AG20443 (cell line): ENCODE data around the gene SSC5D.

Experiments
- DNase-seq: peaks from one replicate; pipeline ENCODE4 v3.0.0; 2012; ENCODE audit warnings: low spot score, mixed read lengths

SSC5D gene

DNA sequence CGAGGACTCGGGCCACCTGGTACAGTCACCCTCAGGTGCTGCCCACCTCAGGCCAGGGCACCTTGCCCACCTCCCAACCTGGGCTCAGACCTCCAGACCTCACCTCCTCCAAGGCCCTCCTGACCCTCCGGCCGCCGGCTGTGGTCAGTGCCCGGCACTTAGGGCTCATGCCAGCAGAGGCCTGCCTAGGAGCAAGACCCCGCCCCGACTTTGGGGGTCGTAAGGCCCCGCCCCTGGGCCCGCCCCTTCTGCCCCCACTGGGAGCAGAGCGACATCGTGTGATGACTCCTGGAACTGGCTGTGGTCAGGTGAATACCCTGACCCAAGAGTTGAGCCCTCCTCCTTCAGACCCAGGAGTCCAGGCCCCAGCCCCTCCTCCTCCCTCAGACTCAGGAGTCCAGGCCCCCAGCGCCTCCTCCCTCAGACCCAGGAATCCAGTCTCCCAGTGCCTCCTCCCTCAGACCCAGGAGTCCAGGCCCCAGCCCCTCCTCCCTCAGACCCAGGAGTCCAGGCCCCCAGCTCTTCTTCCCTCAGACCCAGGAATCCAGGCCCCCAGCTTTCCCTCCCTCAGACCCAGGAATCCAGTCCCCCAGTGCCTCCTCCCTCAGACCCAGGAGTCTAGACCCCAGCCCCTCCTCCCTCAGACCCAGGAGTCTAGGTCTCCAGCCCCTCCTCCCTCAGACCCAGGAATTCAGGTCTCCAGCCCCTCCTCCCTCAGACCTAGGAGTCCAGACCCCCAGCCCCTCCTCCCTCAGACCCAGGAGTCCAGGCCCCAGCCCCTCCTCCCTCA, 48.9 kb downstream of the SSC5D start, which contains the start of gene SBK2:
Gene SBK2, minus strand, starts transcription at position 183 of the 790 bp plus-strand sequence. CDS start 839 bp downstream, outside the sequence.
- DNase-seq = no peak

DNA sequence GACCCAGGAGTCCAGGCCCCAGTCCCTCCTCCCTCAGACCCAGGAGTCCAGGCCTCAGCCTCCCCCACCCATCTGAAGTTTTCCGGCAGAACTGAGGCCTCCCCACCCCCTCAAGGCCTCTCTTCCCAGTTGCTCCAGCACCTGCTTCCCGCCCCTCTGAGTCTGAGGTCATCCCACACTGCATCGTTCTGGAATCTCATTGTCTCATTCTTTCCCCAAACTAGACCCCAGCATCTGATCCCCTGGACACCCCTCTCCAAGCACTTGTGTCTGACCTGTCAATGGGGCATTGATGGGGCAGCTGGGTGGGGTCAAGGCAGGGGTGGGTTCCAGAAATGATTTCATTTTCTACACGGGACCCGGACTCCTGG, 49.5 kb downstream of the SSC5D start:
- DNase-seq = peak; percentile 65

DNA sequence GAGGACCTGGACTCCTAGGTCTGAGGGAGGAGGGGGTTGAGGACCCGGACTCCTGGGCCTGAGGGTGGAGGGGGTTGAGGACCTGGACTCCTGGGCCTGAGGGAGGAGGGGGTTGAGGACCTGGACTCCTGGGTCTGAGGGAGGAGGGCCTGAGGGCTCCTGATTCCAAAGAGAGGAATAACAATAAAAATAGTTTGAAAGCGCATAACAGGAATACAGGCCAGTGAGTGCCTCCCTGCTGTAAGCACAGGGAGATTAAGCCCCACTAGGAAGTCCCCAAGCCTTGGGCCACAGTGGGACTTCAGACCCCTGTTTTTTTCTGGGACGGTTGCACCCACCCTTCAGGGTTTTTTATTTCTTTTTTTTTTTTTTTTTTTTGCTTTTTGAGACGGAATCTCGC, 49.9 kb downstream of the SSC5D start:
- no peak for DNase-seq

DNA sequence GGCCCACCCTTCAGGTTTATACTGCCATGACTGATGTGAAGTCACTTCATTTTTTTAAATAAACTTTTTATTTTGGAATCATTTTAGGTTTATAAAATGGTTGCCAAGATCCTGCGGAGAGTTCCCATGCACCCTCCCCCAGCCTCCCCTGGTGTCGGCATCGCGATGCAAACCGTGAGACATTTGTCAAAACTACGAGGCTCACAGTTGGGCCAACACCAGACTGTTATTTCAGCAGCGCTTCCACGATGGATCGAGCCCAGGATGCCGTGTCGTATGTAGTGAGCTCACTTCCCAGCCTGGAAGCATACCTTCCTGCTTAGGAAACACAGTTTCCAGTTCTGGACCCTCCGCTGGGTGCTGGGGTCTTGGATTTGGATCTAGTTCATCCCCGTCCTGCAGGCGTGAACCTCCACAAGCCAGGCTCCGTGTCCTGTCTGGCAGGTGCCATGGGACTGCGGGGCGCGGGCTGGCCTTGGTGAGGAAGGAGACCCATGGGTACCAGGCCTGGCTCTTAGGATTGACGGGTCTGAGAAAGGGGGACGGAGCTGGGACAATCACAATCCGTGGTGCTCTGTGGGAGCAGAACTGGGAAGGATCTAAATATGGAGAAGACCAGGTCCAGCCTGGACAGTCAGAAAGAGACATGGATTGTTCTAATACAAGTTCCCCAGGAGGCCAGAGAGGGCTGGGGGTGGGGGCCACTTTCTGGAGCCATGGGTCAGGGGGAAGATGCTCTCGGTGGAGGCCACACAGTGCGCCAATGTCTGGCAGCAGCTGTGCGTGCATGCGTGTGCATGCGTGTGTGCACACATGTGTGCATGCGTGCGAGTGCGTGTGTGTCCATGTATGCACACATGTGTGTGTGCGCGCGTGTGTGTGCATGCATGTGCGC, 51.1 kb downstream of the SSC5D start:
- DNase-seq = no peak

DNA sequence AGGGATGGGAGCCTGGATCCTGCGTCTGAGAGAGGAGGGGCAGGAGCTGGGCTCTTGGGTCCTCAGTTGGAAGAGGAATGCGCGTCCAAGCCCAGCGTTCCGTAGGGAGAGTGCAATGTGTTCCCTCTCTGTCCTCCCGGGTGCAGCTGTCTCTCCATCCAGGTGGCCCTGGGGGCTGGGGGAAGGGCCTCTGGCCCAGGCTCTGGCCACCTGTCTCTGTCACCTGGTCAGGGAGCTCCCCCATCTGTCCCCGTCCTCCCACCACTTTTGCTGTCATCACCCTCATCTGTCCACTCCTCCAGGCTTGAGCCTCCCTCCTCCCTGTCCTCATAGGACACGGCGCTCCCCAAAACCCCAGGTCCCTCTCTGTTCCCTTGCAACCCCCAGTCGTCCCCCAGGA, 52.4 kb downstream of the SSC5D start:
- DNase-seq = peak; percentile 8

DNA sequence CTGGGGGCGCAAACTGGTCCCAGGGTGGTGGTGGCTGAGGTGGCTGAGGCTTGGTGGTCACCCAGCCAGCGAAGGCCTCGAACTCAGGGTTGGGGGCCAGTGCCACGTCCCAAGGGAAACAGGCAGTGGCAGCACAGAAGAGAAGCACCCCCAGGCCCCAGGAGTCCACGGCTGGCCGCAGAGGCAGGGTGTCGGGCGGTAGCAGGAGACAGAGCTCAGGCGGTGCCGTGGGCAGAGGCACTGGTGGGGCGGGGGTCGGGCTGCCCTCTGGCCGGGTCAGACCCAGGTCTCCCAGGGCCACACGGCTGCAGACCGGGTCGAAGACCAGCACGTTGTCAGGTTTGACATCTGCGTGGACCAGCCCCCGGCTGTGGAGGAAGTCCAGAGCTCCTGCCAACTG, 52.9 kb downstream of the SSC5D start:
- peak; percentile 7 for DNase-seq

DNA sequence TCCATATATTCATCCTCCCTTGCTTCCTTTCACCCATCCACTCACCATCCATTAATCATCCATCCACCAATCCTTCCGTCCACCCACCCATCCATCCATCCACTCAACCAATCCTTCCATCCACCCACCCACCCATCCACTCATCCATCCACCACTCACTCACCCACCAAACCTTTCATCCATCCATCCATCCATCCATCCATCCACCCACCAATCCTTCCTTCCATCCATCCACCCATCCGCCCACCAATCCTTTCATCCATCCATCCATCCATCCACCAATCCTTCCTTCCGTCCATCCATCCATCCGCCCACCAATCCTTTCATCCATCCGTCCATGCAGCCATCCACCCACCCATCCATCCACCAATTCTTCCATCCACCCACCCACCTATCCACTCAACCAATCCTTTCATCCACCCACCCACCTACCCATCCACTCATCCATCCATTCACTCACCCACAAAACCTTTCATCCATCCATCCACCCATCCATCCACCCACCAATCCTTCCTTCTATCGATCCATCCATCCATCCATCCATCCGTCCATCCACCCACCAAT, 54.1 kb downstream of the SSC5D start:
- DNase-seq = no peak

DNA sequence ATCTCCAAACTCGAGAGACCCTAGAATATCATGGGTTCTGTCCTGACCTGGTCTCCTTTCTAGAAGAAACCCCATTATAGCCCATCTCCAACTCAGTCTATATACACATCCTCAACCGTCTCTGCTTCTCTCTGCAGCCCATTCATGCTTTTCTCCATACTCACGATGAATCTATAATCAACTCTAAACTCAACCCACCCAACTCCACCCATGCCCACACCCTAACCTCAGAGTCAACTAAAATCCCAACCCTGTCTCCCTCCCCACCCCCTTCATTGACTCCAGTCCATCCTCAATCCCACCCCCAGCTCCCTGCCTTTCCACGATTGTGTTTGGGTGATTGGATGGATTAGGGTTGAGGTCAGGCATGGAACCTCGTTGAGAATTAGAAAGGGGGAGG, 55.3 kb downstream of the SSC5D start:
- DNase-seq = no peak

DNA sequence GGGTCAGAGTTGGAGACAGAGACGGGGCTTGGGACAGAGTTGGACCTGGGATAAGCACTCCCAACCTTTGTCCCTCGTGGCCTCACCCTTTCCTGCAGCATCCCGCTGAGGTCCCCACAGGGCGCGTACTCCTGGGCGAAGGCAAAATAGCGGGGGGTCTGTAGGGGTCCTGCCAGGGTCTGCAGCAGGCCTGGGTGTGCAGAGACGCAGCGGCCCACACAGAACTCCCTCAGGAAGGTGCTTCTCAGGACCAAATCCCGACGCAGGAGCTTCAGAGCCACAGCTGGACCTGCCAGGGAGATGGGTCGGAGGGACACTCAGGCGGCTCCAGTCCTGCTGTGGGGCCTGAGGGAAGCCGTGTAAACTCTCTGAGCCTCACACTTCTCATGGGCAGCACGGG, 55.8 kb downstream of the SSC5D start:
- DNase-seq = no peak

DNA sequence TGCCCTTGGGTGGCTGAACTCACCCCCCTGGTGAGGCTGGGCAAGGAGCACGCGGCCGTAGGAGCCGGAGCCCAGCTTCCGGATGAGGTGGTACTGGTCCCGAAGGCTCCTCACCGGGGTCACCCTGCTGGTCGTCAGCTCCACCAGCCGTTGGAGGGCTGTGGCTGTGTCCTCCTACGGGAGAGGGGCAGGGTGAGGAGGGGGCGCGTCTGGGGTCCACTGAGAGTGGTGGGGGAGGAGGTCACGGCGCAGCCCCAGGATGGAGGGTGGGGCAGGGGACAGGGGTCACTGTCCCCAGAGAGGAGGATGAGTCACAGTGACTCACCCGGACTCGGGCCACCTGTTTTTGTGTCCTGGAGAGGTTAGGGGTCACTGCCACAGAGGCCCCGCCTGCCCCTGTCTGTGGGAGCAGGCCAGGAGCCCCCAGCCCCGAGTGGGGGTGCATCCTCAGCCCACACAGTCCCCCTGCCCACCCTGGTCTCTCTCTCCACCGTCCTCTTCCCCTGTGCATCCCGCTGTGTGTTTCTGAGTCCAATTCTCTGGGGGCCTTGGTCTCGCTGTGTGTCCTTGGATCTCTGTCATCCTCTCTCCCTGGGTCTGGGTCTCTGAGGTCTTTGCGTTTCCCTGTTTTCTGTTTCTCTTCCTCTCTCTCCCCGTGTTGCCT, 56.7 kb downstream of the SSC5D start:
- no peak for DNase-seq

DNA sequence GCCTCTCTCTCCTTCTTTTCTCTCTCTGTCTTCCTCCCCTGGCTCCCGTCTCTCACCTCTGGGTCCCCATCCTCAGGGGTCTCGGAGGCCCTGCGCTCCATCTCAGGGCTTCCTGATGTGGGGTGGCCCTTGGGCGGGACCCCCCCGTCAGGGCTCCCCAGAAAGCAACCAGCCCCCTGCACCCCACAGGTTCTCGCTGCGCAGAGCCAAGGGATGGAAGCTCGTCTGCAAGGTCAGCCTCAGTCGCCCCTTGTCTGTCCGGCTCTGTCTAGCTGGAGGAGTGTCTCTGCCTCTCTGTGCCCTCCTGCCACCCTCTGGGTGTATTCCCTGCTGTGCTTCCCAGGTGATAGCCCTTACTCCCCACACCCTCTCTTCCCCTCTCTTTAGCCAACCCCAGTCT, 57.2 kb downstream of the SSC5D start, which contains the start of gene SBK3:
Gene SBK3, minus strand, starts transcription at position 101 of the 400 bp plus-strand sequence. Its CDS starts 0 bp downstream, at position 101.
- no peak for DNase-seq

DNA sequence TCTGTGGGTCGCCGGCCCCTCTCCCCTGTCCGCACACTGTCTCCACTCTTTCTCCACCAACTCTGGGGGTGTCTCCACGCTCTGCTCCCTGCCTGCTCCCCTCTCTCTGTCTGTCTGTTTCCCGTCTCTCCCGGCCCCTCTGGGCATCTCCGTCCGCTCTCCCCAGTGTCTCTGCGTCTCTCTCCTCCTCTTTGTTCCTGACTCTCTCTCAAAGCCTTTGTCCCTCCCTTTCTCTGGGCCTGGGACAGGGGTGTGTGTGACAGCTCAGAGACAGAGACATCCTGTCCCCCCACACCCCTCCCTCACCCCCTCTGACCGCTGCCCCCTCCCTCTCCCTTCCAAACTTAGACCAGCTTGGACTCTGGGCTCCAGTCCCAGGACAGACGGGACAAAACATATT, 57.8 kb downstream of the SSC5D start:
- DNase-seq = no peak

DNA sequence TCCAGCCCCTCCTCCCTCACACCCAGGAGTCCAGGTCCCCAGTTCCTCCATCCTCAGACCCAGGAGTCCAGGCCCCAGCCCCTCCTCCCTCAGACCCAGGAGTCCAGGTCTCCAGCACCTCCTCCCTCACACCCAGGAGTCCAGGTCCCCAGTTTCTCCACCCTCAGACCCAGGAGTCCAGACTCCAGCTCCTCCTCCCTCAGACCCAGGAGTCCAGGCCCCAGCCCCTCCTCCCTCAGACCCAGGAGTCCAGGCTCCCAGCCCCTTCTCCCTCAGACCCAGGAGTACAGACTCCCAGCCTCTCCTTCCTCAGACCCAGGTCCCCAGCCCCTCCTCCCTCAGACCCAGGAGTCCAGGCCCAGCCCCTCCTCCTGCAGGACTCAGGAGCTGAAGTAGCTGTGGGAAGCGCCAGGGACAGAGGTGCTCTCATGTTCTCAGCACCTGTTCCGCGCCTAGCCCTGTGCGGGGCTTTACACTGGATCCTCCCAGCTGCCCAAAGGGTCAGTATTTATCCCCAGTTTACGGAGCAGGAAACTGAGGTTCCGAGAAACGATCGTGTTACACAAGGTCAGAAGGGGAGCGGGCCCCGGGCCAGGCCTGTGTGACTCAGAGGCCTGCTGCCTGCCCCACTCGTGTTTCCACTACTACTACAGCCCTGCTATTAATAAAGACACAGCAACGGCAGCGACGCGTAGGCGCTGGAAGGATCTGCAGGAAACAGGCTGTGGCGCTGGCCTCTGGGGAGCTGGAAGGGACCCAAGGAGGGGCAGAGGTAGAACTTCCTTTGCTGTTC, 58.8 kb downstream of the SSC5D start:
- DNase-seq = peak; percentile 75

DNA sequence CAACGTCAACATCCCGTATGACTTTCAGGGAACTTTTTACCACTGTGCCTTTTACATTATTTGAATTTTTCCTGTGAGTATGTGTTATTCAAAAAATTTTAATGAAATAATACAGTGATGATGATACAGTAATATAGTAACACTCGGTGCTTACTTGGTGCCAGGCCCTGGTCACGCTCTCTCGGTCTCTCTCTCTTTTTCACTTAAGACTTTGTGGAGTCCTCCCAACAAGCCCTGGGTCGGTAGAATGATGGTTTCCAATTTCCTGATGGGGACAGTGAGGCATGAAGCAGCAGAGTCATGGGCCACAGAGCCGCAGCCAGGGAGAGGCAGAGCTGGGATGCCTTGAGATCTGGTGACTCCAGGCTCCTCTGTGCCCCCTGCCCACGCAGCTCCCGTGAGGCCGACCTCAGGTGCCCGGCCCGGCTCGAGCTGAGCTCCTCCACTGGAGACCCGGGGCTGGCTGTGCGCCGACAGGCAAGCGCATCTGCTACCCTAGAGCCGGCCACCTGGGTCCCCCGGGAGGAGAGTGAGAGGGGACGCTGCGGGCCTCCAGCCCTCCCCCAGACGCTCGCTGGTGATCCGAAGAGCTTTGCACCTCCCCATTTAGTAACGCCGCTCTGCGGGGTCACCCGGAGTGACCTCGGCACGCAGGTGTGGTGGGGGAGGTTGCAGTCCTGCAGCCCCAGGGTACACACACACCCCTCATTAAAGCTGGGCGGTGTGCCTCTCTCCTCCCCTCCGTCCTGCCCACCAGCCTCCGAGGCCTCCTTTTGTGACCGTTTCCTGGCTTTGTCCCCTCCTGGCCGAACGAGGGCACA, 61.5 kb downstream of the SSC5D start:
- DNase-seq = peak; percentile 83

DNA sequence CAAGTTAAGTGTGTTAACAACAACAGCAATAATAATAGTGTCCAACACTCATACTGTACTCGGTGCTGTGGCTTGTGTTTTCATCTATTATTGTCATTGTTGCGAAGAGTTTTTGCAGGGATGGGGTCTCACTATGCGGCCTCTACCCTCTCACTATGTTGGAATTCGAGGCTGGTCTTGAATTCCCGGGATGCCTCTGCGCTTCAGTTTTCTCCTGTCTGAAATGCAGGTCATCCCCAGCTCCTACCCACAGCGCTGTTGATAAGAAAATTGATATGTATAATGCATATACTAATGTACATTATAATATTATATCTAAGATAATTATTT, 62.0 kb downstream of the SSC5D start:
- DNase-seq = no peak

DNA sequence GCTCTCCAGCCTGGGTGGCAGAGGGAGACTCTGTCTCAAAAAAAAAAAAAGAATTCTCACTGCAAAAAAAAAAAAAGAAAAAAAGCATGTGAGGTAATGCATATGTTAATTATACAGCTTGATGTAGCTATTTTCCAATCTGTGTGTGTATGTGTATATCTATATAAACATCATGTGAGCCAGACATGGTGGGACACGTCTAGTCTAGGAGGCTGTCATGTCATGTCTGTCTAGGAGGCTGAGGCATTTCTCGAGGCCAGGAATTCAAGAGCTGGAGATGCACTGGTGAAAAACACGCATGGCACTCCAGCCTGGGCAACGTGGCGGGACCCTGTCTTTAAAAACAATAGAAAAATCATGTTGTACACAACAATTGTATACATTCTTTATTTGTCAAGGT, 64.0 kb downstream of the SSC5D start:
- DNase-seq = no peak

DNA sequence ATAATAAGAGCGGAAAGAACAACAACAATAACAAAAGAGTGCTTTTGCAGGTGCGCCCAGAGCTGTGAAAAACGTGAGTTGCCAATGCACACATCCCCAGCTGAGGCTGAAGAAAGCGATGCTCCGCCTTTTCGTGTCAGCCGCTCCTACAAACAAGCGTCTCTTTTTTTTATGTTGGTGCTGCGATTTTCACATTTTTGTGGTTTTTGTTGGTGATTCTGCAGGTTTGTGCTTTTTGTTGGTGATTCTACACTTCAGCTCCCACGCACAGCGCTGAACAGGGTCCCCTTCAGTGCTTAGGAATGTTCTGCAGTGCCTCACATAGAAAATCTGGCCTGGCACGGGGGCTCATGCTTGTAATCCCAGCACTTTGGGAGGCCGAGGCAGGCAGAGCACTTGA, 64.4 kb downstream of the SSC5D start:
- peak; percentile 66 for DNase-seq

DNA sequence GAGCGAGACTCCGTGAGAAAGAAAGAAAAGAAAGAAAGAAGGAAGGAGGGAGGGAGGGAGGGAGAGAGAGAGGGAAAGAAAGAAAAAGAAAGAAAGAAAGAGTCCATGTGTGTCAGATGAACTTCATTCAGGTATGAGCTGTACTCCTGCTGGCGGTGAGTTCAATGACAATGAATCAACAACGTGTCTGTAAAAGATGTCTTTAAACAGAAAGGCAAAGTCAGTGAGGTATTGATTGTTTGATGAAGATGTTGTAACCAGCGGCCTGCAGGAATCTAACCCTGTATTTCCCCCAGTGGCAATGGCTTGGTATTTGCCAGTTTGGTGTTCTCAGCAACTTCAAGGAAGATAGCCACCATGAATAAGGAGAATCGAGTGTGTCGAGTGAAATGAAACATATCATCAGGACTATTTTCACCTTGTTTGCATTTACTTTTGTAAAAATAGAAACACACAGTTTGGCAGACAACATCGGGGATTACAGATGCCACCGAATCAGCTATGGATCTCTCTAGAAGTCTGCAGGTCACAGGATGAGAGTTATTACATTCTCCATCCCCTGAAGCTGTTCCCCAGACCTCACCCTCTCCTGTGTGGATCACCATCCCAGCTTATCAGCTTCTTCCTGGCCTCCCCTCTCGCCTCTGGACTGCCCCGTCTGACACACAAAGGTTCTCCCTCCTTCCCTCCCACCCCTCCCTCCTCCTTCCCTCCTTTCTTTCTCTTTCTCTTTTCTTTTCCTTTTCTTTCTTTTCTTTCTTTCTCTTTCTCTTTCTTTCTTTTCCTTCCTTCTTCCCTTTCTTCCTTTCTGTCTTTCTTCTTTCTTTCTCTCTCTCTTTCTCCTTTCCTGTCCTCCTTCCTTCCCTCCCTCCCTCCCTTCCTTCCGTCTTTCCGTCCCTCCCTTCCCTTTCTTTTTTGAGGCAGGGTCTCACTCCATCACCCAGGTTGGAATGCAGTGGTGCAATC, 65.3 kb downstream of the SSC5D start:
- DNase-seq = peak; percentile 11

DNA sequence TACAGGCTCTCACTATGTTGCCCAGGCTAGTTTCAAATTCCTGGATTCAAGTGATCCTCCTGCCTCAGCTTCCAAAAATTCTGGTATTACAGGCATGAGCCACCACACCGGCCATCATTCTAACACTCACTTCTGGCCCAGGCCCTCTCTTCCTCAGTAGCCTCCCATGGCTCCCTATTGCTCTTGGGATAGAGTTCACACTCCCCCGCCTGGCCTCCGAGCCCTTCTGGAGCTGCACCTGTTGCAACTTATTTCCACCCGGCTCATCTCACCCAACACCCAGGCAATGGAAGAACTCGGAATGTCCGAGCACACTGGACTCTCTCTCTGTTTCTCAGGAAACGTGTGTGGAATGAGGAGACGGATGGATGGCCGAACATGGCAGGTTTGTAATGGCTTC, 66.1 kb downstream of the SSC5D start:
- DNase-seq = no peak
